Panc1 (cell line): Measurements from ENCODE around the gene ZNF208.

Experiments
- CTCF ChIP-seq: fragments of 450-650 bp; IDR thresholded peaks from 2 replicates; pipeline ENCODE4 v1.5.1; 2017; ENCODE audit warnings: mild to moderate bottlenecking
- POLR2AphosphoS5 ChIP-seq: IDR thresholded peaks from 2 replicates; pipeline ENCODE4 v1.6.1; 2012; ENCODE audit warnings: mild to moderate bottlenecking, low read depth, low read length, moderate library complexity
- REST ChIP-seq, 2 experiments: IDR thresholded peaks; 2 replicates each; pipeline ENCODE4 v1.6.1; 2011 to 2012; ENCODE audit warnings: low read depth in 2 of 2, control low read depth in 1 of 2, low read length in 1 of 2, mild to moderate bottlenecking in 1 of 2, moderate library complexity in 1 of 2; ENCODE audit not compliant: insufficient read depth in 1 of 2
- SIN3A ChIP-seq: IDR thresholded peaks from 2 replicates; pipeline ENCODE4 v1.6.1; 2012; ENCODE audit warnings: low read depth, mild to moderate bottlenecking, low read length, moderate library complexity, borderline replicate concordance; ENCODE audit not compliant: insufficient read depth
- TCF7L2 ChIP-seq: IDR thresholded peaks from 2 replicates; pipeline ENCODE4 v1.6.1; 2011; ENCODE audit warnings: mild to moderate bottlenecking, low read depth, low read length, inconsistent platforms

- no peak for TF ChIP-seq CTCF
- TF ChIP-seq TCF7L2, result no peak
- TF ChIP-seq POLR2AphosphoS5, result no peak
- no peak for TF ChIP-seq REST (IDR thresholded peaks at IDR 0.05; ENCODE audit: insufficient read depth in 1 of 2, low read depth in 2 of 2, low read length in 1 of 2)
- TF ChIP-seq SIN3A, result no peak
Measured at GRCh38 chr19:21907516-21907915, 103.2 kb downstream of the ZNF208 start.
